ENCODE measurements around the gene TMEM132A. TPM values are rescaled to one million over a fixed set of nuclear protein-coding genes. Genes with fewer than 3 reads are reported as not detected.

The TMEM132A gene
- total RNA-seq, 1 donor, result 3.7 TPM

GRCh38 chr11:60978546-60979380 is 54.5 kb downstream of the TMEM132A start:
- no peak for DNase-seq (ENCODE audit: low read depth)
- no peak overlapping the region for H3K4me3 ChIP-seq (ENCODE audit: low read depth, low read length)
- TF ChIP-seq CTCF (IDR thresholded peaks at IDR 0.05; ENCODE audit: insufficient read depth, low read length), result no peak

- TF ChIP-seq CTCF (IDR thresholded peaks at IDR 0.05; ENCODE audit: insufficient read depth, low read length), result no peak
- DNase-seq (ENCODE audit: low read depth), result no peak
- no peak overlapping the region for H3K4me3 ChIP-seq (ENCODE audit: low read depth, low read length)
These were observed 57.3 kb downstream of the TMEM132A start for GRCh38 chr11:60981515-60981914.

GRCh38 chr11:60982184-60982583 is 57.9 kb downstream of the TMEM132A start:
- H3K4me3 ChIP-seq (ENCODE audit: low read depth, low read length), result no peak overlapping the region
- TF ChIP-seq CTCF (IDR thresholded peaks at IDR 0.05; ENCODE audit: insufficient read depth, low read length), result no peak
- no peak for DNase-seq (ENCODE audit: low read depth)

- TF ChIP-seq CTCF (IDR thresholded peaks at IDR 0.05; ENCODE audit: insufficient read depth, low read length), result no peak
- H3K4me3 ChIP-seq (ENCODE audit: low read depth, low read length), result no peak overlapping the region
- DNase-seq (ENCODE audit: low read depth), result no peak
These were observed 59.9 kb downstream of the TMEM132A start for GRCh38 chr11:60984149-60984548.

GRCh38 chr11:60984636-60985035 is 60.4 kb downstream of the TMEM132A start:
- no peak overlapping the region for H3K4me3 ChIP-seq (ENCODE audit: low read depth, low read length)
- no peak for TF ChIP-seq CTCF (IDR thresholded peaks at IDR 0.05; ENCODE audit: insufficient read depth, low read length)
- no peak for DNase-seq (ENCODE audit: low read depth)

- no peak for DNase-seq (ENCODE audit: low read depth)
- no peak overlapping the region for H3K4me3 ChIP-seq (ENCODE audit: low read depth, low read length)
- no peak for TF ChIP-seq CTCF (IDR thresholded peaks at IDR 0.05; ENCODE audit: insufficient read depth, low read length)
These were observed 61.2 kb downstream of the TMEM132A start for GRCh38 chr11:60985501-60985900.

Data from fibroblast of the aortic adventitia (primary cell).